K562 (cell line): Measurements from ENCODE around the gene SCUBE2. TPM values are rescaled to one million over a fixed set of nuclear protein-coding genes. Genes with fewer than 3 reads are reported as not detected.

Source experiments
- ATAC-seq: fragments of 200-7000 bp; cut with Tn5 transposase; 3 replicates; pipeline ENCODE4 v1.9.1; 2020; ENCODE audit warnings: moderate library complexity
- BruUV-seq: library from RNA; stranded (reverse); fragments of 400-500 nt; replicated peaks from 2 replicates; lab custom pipeline; 2021; lab: Mats Ljungman, UMichigan
- CTCF ChIA-PET: fragments of 300-600 bp; formaldehyde crosslinking; extraction: SDS; loops from one replicate; lab custom pipeline; 2021; ENCODE audit warnings: low intra/inter-chr PET ratio; lab: Yijun Ruan, JAX
- POLR2A ChIA-PET: fragments of 300-600, 350-650 bp; sonication (Branson Sonifier 250); formaldehyde crosslinking; extraction: SDS; loops from one replicate; lab custom pipeline; 2021; ENCODE audit warnings: antibody characterized with exemption, inconsistent platforms; lab: Yijun Ruan, JAX
- DNase-seq, 4 experiments: peaks; one replicate each; pipeline versions ENCODE4 v3.0.0 to v3.0.0-alpha.2; 2011 to 2018; ENCODE audit warnings: low spot score in 3 of 4, mixed read lengths in 3 of 4; ENCODE audit errors: extremely low read depth in 1 of 4
- FAIRE-seq: peaks from 2 replicates; lab custom pipeline; 2011; peaks lifted over from hg19 to GRCh38; lab: Jason Lieb, UNC
- H2AFZ ChIP-seq: 2 replicates; pipeline ENCODE4 v1.6.0; 2011; ENCODE audit warnings: low read depth, low read length, control low read depth, inconsistent platforms
- H3K27ac ChIP-seq: fragments of 200-600 bp; 3 replicates; pipeline ENCODE4 v1.8.0; 2011; ENCODE audit warnings: low read depth, mild to moderate bottlenecking, control low read depth, inconsistent platforms, low read length, moderate library complexity, mixed read lengths; ENCODE audit errors: extremely low read depth
- H3K27me3 ChIP-seq, 2 experiments: fragments of 300-600 bp in 1 of 2; 2 replicates in 1 of 2; 3 replicates in 1 of 2; pipeline versions ENCODE4 v1.6.0 to v1.8.0; 2011; ENCODE audit warnings: inconsistent platforms in 2 of 2, low read length in 2 of 2, mild to moderate bottlenecking in 1 of 2, mixed read lengths in 1 of 2, moderate library complexity in 1 of 2; ENCODE audit not compliant: control insufficient read depth in 2 of 2, insufficient read depth in 2 of 2
- H3K36me3 ChIP-seq: fragments of 300-600 bp; 3 replicates; pipeline ENCODE4 v1.8.0; 2011; ENCODE audit warnings: mild to moderate bottlenecking, low read length, inconsistent platforms; ENCODE audit not compliant: control insufficient read depth, insufficient read depth
- H3K4me1 ChIP-seq, 2 experiments: fragments of 200-600 bp in 1 of 2; replicated peaks in 1 of 2; 2 replicates in 1 of 2; 3 replicates in 1 of 2; pipeline versions ENCODE4 v1.5.1 to v1.8.0; 2011; ENCODE audit warnings: inconsistent platforms in 2 of 2, low read length in 2 of 2, mild to moderate bottlenecking in 1 of 2, mixed read lengths in 1 of 2, moderate library complexity in 1 of 2; ENCODE audit not compliant: control insufficient read depth in 2 of 2, insufficient read depth in 2 of 2
- H3K4me2 ChIP-seq: 2 replicates; pipeline ENCODE4 v1.6.1; 2011; ENCODE audit warnings: low read length, control low read depth, inconsistent platforms, mixed read lengths; ENCODE audit not compliant: insufficient read depth
- H3K4me3 ChIP-seq: fragments of 200-600 bp; sonication (generic), shearing (Covaris generic); 2 replicates; pipeline ENCODE4 v1.5.1; 2016; ENCODE audit warnings: control low read depth, inconsistent platforms
- H3K79me2 ChIP-seq: fragments of 200-600 bp; 3 replicates; pipeline ENCODE4 v1.8.0; 2011; ENCODE audit warnings: low read length, inconsistent platforms; ENCODE audit not compliant: control insufficient read depth, insufficient read depth
- H3K9ac ChIP-seq, 2 experiments: 2 replicates each; pipeline versions ENCODE4 v1.6.0 to v1.6.1; 2011; ENCODE audit warnings: low read depth in 2 of 2, low read length in 2 of 2, control low read depth in 1 of 2, inconsistent platforms in 1 of 2, mild to moderate bottlenecking in 1 of 2, mixed read lengths in 1 of 2; ENCODE audit not compliant: insufficient read depth in 1 of 2
- H3K9me1 ChIP-seq: one replicate; pipeline ENCODE4 v1.6.0; 2011; ENCODE audit warnings: inconsistent platforms, mild to moderate bottlenecking, low read length, moderate library complexity; ENCODE audit not compliant: control insufficient read depth, insufficient read depth
- H3K9me3 ChIP-seq: replicated peaks from 2 replicates; pipeline ENCODE4 v1.5.1; 2011; ENCODE audit warnings: low read depth, low read length, inconsistent platforms; ENCODE audit not compliant: control insufficient read depth, insufficient read depth
- H4K20me1 ChIP-seq: replicated peaks from 2 replicates; pipeline ENCODE4 v1.6.1; 2011; ENCODE audit warnings: low read length, inconsistent platforms, mixed read lengths; ENCODE audit not compliant: control insufficient read depth, insufficient read depth
- ERF ChIP-seq: fragments of 450-650 bp; formaldehyde crosslinking; IDR thresholded peaks from 2 replicates; pipeline ENCODE4 v1.4.0; 2020; ENCODE audit warnings: mild to moderate bottlenecking, mixed read lengths
- HSF4 ChIP-seq: fragments of 250-450 bp; sonication (Bioruptor Pico); IDR thresholded peaks from 2 replicates; pipeline ENCODE4 v2.1.2; 2022; ENCODE audit warnings: mild to moderate bottlenecking, moderate library complexity, borderline replicate concordance
- L3MBTL2 ChIP-seq: fragments of 450-650 bp; IDR thresholded peaks from 2 replicates; pipeline ENCODE4 v1.6.1; 2016; ENCODE audit warnings: mild to moderate bottlenecking, moderate library complexity
- WGBS: fragments of 100-300 bp; shearing (Covaris generic); methylation state at CpG from one replicate; pipeline ENCODE4 v1.1.6; 2016; ENCODE audit warnings: low coverage, mixed read lengths; ENCODE audit not compliant: insufficient coverage; ENCODE audit errors: missing lambda C conversion rate; 5-methylcytosine and 5-hydroxymethylcytosine counted together
- in situ Hi-C: fragments of 300-500 bp; cut with MboI; formaldehyde crosslinking; loops from 4 replicates; pipeline ENCODE4 v1.15.0; 2018; ENCODE audit warnings: inconsistent platforms, mixed read lengths
- intact Hi-C: fragments of 100-400 bp; cut with micrococcal nuclease; formaldehyde crosslinking; loops from 2 replicates; pipeline ENCODE4 v1.14.2; 2022
- polyA plus RNA-seq, 8 experiments: library from polyadenylated mRNA; depleted of rRNA in 4 of 8; stranded (reverse) in 5 of 8; unstranded in 3 of 8; fragments of >200 nt; fragmentation: Nextera tagmentation in 2 of 8; fragmentation: Illumina TruSeq in 1 of 8; extraction: Ambion mirVana in 2 of 8; extraction: Trizol in 1 of 8; gene quantifications; 2 replicates each; pipeline versions ENCODE4 v1.2.1 to v1.2.3, GENCODE V29; 2011 to 2014; ENCODE audit warnings: inconsistent platforms in 1 of 8, missing spikeins in 1 of 8
- total RNA-seq, 7 experiments: library from RNA; depleted of rRNA in 6 of 7; stranded (reverse); fragments of >200 nt in 6 of 7; fragmentation: Illumina TruSeq in 2 of 7; extraction: Trizol in 2 of 7; gene quantifications; 2 replicates each; pipeline versions ENCODE4 v1.2.1 to v1.2.3, GENCODE V29; 2011 to 2021; ENCODE audit warnings: low replicate concordance in 1 of 7
- TF ChIP-seq, protein P1 (sequence below): fragments of 450-650 bp; formaldehyde crosslinking; IDR thresholded peaks from 2 replicates; pipeline ENCODE4 v1.4.0; 2020; ENCODE audit warnings: mild to moderate bottlenecking, moderate library complexity
- TF ChIP-seq, protein P2 (sequence below): fragments of 250-450 bp; sonication (Bioruptor Pico); IDR thresholded peaks from 2 replicates; pipeline ENCODE4 v1.8.0; 2021; ENCODE audit warnings: moderate library complexity, mild to moderate bottlenecking, inconsistent platforms
- TF ChIP-seq, protein P3 (sequence below): fragments of 250-450 bp; sonication (Bioruptor Pico); IDR thresholded peaks from 2 replicates; pipeline ENCODE4 v1.8.0; 2021; ENCODE audit warnings: borderline replicate concordance, mild to moderate bottlenecking, moderate library complexity; ENCODE audit not compliant: poor library complexity, severe bottlenecking

SCUBE2 gene
- total and polyA plus RNA-seq, 9 of the 15 experiments (the other 6 are each of a cell fraction or from before 2014, with no cell fraction given) = 0.06 to 0.40 (median 0.07) TPM; not detected in 6

DNA sequence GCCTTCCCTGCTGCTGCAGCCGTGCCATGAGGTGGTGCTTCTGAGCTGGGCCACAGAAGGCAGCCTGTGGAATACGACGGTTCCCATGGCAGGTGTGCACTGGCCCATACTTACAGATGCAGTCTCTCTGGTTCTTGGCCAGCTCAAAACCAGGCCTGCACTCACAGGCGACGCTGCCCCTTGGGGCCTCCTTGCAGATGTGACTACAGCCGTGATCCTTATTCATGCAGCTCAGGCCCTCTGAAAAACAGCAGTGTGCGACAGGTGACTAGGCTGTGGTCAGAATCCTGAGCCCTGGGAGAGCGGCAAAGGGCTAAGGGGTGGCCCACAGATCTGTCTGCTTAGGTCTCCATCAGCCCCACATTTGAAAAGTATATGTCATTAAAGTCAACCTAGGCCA lies 22.1 kb downstream of the SCUBE2 start:
- WGBS = 6% methylated on average over 8 of the region's 8 CpGs
- ChIA-PET CTCF (no interaction called here), POLR2A (interaction anchor here (0.6 to 0.7 kb wide), 2 partner anchors 94 to 222 kb away, joined by 3 to 4 read pairs; no protein-coding TSS in a partner anchor)
- Histone ChIP-seq H3K27ac (no peak overlapping the region), H3K4me3 (no peak overlapping the region), H4K20me1 (no peaks in the 10 kb centered on the region), H3K9ac (no peak overlapping the region), H3K27me3 (peaks cover 23 to 57% of the 10 kb centered on the region in 2 experiments), H3K9me1 (no peaks in the 10 kb centered on the region), H3K36me3 (no peaks in the 10 kb centered on the region), H3K9me3 (no peaks in the 10 kb centered on the region), H3K4me1 (peaks cover 0 to 5% of the 10 kb centered on the region in 2 experiments; a peak in 1 of 5 replicates), H3K4me2 (no peak overlapping the region), H3K79me2 (no peaks in the 10 kb centered on the region), H2AFZ (no peak overlapping the region)
- no peak for DNase-seq
- BruUV-seq = no TSS peak
- no peak; the same call in 2 of the 3 replicates for ATAC-seq
- in situ Hi-C loops = no loop called here
- intact Hi-C loops = no loop called here
- FAIRE-seq = no peak
- TF ChIP-seq, protein P1, sequence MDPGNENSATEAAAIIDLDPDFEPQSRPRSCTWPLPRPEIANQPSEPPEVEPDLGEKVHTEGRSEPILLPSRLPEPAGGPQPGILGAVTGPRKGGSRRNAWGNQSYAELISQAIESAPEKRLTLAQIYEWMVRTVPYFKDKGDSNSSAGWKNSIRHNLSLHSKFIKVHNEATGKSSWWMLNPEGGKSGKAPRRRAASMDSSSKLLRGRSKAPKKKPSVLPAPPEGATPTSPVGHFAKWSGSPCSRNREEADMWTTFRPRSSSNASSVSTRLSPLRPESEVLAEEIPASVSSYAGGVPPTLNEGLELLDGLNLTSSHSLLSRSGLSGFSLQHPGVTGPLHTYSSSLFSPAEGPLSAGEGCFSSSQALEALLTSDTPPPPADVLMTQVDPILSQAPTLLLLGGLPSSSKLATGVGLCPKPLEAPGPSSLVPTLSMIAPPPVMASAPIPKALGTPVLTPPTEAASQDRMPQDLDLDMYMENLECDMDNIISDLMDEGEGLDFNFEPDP (CRISPR knock-in tag) = no peak
- no peak for TF ChIP-seq HSF4 (CRISPR knock-in tag)
- TF ChIP-seq ERF (CRISPR knock-in tag) = no peak
- TF ChIP-seq, protein P2, sequence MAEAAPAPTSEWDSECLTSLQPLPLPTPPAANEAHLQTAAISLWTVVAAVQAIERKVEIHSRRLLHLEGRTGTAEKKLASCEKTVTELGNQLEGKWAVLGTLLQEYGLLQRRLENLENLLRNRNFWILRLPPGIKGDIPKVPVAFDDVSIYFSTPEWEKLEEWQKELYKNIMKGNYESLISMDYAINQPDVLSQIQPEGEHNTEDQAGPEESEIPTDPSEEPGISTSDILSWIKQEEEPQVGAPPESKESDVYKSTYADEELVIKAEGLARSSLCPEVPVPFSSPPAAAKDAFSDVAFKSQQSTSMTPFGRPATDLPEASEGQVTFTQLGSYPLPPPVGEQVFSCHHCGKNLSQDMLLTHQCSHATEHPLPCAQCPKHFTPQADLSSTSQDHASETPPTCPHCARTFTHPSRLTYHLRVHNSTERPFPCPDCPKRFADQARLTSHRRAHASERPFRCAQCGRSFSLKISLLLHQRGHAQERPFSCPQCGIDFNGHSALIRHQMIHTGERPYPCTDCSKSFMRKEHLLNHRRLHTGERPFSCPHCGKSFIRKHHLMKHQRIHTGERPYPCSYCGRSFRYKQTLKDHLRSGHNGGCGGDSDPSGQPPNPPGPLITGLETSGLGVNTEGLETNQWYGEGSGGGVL (CRISPR knock-in tag) = no peak
- TF ChIP-seq, protein P3, sequence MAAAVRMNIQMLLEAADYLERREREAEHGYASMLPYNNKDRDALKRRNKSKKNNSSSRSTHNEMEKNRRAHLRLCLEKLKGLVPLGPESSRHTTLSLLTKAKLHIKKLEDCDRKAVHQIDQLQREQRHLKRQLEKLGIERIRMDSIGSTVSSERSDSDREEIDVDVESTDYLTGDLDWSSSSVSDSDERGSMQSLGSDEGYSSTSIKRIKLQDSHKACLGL = no peak
- no peak for TF ChIP-seq L3MBTL2
